GM12878 (cell line): ENCODE data around the gene WDR26.

ENCODE experiments used
- EZH2 ChIP-seq: IDR thresholded peaks from 2 replicates; pipeline ENCODE4 v1.6.1; 2012; ENCODE audit warnings: low read depth, mild to moderate bottlenecking, control low read depth, inconsistent platforms, low read length, borderline replicate concordance; ENCODE audit not compliant: control insufficient read depth
- FOXM1 ChIP-seq: IDR thresholded peaks from 2 replicates; pipeline ENCODE4 v1.6.1; 2012; ENCODE audit warnings: low read depth, mild to moderate bottlenecking, inconsistent platforms, low read length, moderate library complexity
- HDGF ChIP-seq: fragments of 450-650 bp; IDR thresholded peaks from 2 replicates; pipeline ENCODE4 v1.6.1; 2016; ENCODE audit warnings: antibody characterized with exemption
- TF ChIP-seq, protein P1 (sequence below): IDR thresholded peaks from 2 replicates; pipeline ENCODE4 v1.6.1; 2011; ENCODE audit warnings: low read depth, low read length, improper control_type of control experiment, borderline replicate concordance

DNA sequence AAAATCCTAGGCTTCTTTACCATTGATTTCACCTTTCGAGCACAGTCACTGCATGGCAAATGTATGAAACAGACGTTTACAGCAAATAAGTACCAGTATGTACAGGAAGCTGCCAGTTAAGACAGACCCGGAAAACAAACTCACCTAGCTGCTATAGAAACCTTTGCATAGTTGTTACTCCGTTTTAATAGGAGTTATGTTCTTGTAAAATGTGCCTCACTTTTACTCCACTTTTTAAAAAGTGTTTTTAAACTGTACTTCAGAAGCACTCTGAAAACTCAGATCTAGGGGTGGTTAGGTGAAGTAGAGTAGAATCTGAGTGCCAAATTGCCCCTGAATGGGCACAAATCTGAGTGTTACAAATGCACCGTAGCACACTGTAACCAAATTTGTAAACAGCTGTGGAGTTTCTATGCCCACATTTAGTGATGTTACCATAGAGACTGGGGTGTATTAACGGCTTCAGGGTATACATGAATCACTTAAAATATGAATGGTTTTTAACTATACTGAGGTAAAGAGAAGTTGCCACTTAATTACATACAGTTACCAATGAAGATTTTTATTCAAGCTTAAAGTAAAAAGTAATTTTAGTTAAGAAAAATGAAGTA is 47.2 kb downstream of the WDR26 start:
- TF ChIP-seq FOXM1 (no peak), HDGF (no peak), EZH2 (no peak)
- TF ChIP-seq, protein P1, sequence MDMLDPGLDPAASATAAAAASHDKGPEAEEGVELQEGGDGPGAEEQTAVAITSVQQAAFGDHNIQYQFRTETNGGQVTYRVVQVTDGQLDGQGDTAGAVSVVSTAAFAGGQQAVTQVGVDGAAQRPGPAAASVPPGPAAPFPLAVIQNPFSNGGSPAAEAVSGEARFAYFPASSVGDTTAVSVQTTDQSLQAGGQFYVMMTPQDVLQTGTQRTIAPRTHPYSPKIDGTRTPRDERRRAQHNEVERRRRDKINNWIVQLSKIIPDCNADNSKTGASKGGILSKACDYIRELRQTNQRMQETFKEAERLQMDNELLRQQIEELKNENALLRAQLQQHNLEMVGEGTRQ: no peak
